ENCODE measurements around the gene PCDHB2.
"Not testable (repeated sequence)": the region's sequence is repeated elsewhere in the genome, so short reads cannot be mapped to it uniquely, and the experiment has no call there.

The PCDHB2 gene

GRCh38 chr5:141137346-141137745 lies 42.9 kb downstream of the PCDHB2 start:
- not testable (repeated sequence) for DNase-seq
